ENCODE data around the gene MARF1.
A peak's percentile ranks its signal among the peaks of the same experiment; 100 is the strongest.
"Not testable (repeated sequence)": the region's sequence is repeated elsewhere in the genome, so short reads cannot be mapped to it uniquely, and the experiment has no call there.

Gene MARF1, protein sequence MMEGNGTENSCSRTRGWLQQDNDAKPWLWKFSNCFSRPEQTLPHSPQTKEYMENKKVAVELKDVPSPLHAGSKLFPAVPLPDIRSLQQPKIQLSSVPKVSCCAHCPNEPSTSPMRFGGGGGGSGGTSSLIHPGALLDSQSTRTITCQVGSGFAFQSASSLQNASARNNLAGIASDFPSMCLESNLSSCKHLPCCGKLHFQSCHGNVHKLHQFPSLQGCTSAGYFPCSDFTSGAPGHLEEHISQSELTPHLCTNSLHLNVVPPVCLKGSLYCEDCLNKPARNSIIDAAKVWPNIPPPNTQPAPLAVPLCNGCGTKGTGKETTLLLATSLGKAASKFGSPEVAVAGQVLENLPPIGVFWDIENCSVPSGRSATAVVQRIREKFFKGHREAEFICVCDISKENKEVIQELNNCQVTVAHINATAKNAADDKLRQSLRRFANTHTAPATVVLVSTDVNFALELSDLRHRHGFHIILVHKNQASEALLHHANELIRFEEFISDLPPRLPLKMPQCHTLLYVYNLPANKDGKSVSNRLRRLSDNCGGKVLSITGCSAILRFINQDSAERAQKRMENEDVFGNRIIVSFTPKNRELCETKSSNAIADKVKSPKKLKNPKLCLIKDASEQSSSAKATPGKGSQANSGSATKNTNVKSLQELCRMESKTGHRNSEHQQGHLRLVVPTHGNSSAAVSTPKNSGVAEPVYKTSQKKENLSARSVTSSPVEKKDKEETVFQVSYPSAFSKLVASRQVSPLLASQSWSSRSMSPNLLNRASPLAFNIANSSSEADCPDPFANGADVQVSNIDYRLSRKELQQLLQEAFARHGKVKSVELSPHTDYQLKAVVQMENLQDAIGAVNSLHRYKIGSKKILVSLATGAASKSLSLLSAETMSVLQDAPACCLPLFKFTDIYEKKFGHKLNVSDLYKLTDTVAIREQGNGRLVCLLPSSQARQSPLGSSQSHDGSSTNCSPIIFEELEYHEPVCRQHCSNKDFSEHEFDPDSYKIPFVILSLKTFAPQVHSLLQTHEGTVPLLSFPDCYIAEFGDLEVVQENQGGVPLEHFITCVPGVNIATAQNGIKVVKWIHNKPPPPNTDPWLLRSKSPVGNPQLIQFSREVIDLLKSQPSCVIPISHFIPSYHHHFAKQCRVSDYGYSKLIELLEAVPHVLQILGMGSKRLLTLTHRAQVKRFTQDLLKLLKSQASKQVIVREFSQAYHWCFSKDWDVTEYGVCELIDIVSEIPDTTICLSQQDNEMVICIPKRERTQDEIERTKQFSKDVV (N-terminal part only)

GRCh38 chr16:15643048-15643945 lies at the start of gene MARF1:
Gene MARF1 (minus strand): TSS chr16:15643154. CDS start chr16:15639233, 3,921 bp downstream.
- peak; percentile 99 for DNase-seq (ENCODE audit: low read depth)

DNA sequence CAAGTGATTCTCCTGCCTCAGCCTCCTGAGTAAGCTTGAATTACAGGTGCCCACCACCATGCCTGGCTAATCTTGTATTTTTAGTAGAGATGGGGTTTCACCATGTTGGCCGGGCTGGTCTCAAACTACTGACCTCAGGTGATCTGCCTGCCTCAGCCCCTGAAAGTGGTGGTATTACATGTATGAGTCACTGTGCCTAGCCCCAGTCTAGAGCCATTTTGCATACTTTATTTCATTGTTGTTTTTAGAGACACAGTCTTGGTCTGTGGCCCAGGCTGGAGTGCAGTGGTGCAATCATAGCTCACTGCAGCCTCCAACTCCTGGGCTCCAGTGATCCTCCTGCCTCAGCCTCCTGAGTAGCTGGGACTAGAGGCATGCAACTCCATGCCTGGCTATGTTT lies 49.6 kb upstream of the MARF1 start:
- DNase-seq (ENCODE audit: low read depth), result not testable (repeated sequence)

DNA sequence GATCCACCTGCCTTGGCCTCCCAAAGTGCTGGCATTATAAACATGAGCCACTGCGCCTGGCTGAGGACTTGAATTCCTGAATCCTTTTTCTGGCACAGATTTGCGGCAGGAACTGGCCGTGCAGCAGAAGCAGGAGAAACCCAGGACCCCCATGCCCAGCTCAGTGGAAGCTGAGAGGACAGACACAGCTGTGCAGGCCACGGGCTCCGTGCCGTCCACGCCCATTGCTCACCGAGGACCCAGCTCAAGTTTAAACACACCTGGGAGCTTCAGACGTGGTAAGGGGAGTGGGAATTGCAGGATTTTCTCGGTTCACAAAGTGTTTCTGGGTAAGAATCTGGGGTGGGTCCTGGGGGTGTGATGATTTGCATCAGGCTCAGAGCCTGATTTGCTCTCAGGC lies 48.1 kb upstream of the MARF1 start:
- no peak for DNase-seq (ENCODE audit: low read depth)

GRCh38 chr16:15690296-15690695 lies 47.3 kb upstream of the MARF1 start:
- DNase-seq (ENCODE audit: low read depth), result no peak

- no peak for DNase-seq (ENCODE audit: low read depth)
These were observed 46.3 kb upstream of the MARF1 start for GRCh38 chr16:15689290-15689689.

DNA sequence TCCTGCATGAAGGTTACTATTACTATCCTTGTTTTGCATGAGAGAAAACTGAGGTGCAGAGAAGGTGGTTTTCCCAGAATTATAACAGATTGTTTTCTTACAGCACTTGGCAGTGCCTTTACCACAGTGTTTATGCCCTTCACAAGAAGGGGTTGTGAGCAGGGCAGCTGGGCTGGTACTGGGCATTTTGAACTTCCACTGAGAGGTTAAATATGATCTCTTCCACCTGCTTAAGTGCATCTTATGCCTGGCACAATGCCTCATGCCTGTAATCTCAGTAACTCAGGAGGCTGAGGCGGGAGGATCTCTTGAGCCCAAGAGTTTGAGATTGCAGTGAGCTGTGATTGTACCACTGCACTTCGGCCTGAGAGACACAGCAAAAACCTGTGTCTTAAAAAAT lies 43.3 kb upstream of the MARF1 start:
- DNase-seq (ENCODE audit: low read depth), result no peak

DNA sequence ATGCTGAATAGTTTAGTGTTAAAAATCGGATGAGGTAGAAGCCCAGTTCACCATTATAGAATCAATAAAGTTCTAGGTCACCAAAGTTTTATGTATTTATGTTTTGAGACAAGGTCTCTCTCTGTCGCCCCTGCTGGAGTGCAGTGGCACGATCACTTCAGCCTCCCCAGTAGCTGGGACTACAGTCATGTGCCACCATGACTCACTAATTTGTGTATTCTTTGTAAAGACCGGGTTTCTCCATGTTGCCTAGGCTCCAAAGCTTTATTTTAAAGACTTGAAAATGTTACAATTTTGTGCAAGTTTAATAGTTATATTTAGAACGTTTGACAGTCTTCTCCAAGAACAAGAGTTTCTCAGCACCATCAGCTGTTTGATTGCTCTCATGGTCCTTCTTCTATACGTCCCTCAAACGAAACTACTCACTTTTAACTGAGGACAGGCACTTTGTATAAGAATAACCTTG lies 39.2 kb upstream of the MARF1 start:
- DNase-seq (ENCODE audit: low read depth), result peak; percentile 25

- no peak for DNase-seq (ENCODE audit: low read depth)
These were observed 34.5 kb upstream of the MARF1 start for GRCh38 chr16:15677447-15677846.

- DNase-seq (ENCODE audit: low read depth), result no peak
These were observed 33.6 kb upstream of the MARF1 start for GRCh38 chr16:15676506-15676905.

DNA sequence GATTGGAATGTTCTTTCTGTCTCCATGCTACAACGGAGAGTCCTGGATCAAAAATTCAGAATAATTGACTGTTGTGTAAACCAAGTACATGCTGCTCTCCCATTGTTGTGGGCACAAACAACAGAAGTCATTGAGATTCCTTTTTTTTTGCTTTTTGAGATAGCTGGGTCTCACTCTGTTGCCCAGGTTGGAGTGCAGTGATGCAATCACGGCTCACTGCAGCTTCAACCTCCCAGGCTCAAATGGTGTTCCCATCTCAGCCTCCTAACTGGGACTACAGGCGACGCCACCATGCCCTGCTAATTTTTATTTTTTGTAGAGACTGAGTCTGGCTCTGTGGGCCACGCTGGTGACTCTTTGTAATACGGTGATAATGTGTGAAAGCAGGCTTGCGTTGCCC lies 31.6 kb upstream of the MARF1 start:
- no peak for DNase-seq (ENCODE audit: low read depth)

GRCh38 chr16:15672514-15673167 lies 29.7 kb upstream of the MARF1 start:
- peak; percentile 32 for DNase-seq (ENCODE audit: low read depth)

- not testable (repeated sequence) for DNase-seq (ENCODE audit: low read depth)
These were observed 29.2 kb upstream of the MARF1 start for GRCh38 chr16:15672127-15672513.

GRCh38 chr16:15671530-15672117 lies 28.7 kb upstream of the MARF1 start:
- no peak for DNase-seq (ENCODE audit: low read depth)

DNA sequence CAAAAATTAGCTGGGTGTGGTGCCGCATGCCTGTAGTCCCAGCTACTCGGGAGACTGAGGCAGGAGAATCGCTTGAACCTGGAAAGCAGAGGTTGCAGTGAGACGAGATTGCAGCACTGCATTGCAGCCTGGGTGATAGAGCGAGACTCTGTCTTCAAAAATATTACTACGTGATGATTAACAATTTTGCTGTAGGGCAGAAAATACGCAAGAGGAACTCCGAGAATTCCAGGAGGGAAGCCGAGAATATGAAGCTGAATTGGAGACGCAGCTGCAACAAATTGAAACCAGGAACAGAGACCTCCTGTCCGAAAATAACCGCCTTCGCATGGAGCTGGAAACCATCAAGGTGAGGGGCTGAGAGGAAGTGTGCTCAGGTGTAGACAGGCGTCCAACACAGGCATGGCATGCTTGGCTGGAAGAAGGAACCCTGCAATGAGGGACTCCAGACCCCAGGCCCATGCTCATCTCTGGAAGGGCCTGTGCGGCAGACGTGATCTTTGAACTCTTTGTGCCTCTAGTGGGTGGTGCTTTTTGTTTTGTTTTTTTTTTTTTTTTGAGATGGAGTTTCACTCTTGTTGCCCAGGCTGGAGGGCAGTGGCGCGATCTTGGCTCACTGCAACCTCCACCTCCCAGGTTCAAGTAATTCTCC lies 24.3 kb upstream of the MARF1 start:
- DNase-seq (ENCODE audit: low read depth), result no peak

DNA sequence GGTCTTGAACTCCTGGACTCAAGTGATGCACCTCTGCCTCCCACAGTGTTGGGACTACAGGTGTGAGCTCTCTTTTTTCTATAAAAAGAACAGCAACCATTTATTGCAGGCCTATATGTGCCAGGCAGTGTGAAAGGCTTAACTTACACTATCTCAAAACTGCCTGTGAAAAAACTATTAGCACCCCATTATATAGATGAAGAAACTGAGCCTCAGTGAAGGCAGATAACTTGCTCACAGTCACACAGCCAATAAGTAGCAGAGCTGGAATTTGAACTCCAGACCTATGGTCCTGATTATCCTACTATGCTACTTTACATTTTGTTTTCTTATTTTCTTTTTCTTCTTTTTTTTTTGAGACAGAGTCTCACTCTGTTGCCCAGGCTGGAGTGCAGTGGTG lies 22.2 kb upstream of the MARF1 start:
- no peak for DNase-seq (ENCODE audit: low read depth)

- no peak for DNase-seq (ENCODE audit: low read depth)
These were observed 17.2 kb upstream of the MARF1 start for GRCh38 chr16:15660203-15660601.

GRCh38 chr16:15658556-15658955 lies 15.6 kb upstream of the MARF1 start:
- DNase-seq (ENCODE audit: low read depth), result no peak

GRCh38 chr16:15658149-15658548 lies 15.2 kb upstream of the MARF1 start:
- no peak for DNase-seq (ENCODE audit: low read depth)

- DNase-seq (ENCODE audit: low read depth), result not testable (repeated sequence)
These were observed 12.6 kb upstream of the MARF1 start for GRCh38 chr16:15655561-15655960.

DNA sequence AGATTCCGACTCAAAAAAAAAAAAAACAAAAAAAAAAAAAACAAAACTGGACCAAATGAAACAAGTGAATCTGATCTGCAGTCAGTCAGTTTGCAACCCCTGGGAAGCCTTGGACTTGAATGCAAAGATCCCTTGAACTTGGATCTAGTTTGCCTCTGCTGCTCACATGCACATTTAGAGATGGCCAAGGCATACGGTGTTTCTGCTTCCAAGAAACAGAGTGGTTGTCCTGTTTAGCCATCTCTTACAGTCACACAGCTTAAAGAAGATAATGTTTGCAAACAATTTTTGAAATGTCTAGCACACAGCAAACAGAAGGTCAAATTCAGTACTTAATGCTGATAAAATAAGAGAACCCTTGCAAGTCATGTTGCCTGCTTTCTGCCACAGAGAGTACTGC lies 11.6 kb upstream of the MARF1 start:
- DNase-seq (ENCODE audit: low read depth), result no peak

Data from activated T-cell treated with anti-CD3 and anti-CD28 coated beads for 24 hours (primary cell).